C4-2B (cell line): ENCODE data around the gene RSRC2.

Experiments
- CTCF ChIP-seq: fragments of 450-650 bp; conservative IDR thresholded peaks from 2 replicates; pipeline ENCODE4 v1.5.1; 2017; ENCODE audit warnings: mild to moderate bottlenecking
- ZFX ChIP-seq: fragments of 450-650 bp; IDR thresholded peaks from 2 replicates; pipeline ENCODE4 v1.6.1; 2017

GRCh38 chr12:122489038-122489437, 37.7 kb downstream of the RSRC2 start:
- TF ChIP-seq CTCF, result no peak
- TF ChIP-seq ZFX, result no peak
